ENCODE measurements around the gene STARD3. TPM values are rescaled to one million over a fixed set of nuclear protein-coding genes. Genes with fewer than 3 reads are reported as not detected.

STARD3 gene
- total RNA-seq, 2 donors from 2014 or later: 60.9 to 67.2 TPM

DNA sequence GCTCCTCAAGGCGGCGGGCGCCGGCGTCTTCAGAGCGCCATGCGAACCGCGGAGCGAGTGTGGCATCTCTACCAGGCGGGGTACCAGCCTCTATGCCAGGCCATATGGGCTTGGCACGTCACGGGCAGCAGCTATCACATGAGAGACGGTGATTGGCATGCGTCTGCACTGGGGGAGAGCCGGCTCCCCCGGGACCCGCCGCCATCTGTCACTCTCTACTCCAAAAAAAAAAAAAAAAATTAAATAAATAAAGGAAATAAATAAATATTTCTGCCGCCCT is 29.2 kb upstream of the STARD3 start, which contains the start of gene NEUROD2:
TSS of gene NEUROD2 (minus strand) at position 70 of the 280 bp plus-strand sequence. CDS start 1,321 bp downstream, outside the sequence.
- Mint-ChIP-seq H3K36me3 (ENCODE audit: low read depth) (peaks cover 2% of the 10 kb centered on the region), H3K27ac (no peak within 1 kb of the TSS), H3K4me3 (peak within 1 kb of the TSS; percentile 68), H3K27me3 (peaks cover 40% of the 10 kb centered on the region), H3K4me1 (peaks cover 12% of the 10 kb centered on the region)
- no peak for ATAC-seq
- no peak for DNase-seq
- no peaks in the 10 kb centered on the region for H3K9me3 ChIP-seq (ENCODE audit: control insufficient read depth, low read length, poor library complexity, severe bottlenecking)

DNA sequence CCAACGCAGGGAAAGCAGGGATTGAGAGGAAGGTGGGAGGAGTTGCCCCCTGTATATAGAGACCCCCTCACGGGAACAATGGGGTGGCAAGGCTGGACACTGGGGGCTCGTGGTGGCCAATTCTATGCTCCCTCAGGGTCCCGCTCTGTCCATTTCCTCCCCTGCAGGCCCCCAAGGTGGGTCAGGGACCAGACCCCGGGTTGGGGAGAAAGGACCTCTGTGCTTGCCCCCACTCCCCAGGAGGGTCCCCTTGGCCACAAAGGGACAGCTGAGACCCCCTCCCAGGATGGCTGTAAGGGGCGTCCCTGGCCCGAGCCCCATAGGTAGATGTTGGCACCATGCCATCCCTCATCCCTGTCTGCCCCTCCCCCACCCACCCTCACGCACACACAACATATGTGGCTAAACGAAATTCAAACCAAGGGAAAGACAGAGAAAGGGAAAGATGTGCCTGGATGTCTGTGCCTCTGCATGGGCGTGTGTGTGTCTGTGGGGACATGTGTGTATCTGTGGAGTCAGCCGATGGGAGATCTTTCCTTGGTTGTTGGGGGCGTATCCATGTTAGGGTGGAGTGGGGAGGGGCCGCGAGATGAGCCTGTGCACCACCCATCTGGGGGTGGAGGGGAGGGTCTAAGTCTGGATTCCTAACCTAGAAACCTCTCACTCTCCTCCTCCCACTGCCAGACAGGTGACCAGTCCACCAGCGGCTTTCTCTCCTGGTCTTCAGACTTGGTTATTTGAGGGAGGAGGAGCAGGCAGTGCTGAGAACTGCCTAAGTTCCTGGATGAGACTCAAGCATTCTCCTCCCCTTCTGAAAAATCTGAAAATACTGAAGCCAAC is 28.6 kb upstream of the STARD3 start:
- no peaks in the 10 kb centered on the region for H3K36me3 Mint-ChIP-seq (ENCODE audit: low read depth)
- no peak for ATAC-seq
- no peak for DNase-seq
- peaks cover 40% of the 10 kb centered on the region for H3K27me3 Mint-ChIP-seq
- H3K9me3 ChIP-seq (ENCODE audit: control insufficient read depth, low read length, poor library complexity, severe bottlenecking): no peaks in the 10 kb centered on the region
- no peak overlapping the region for H3K27ac Mint-ChIP-seq
- peaks cover 10% of the 10 kb centered on the region for H3K4me1 Mint-ChIP-seq
- H3K4me3 Mint-ChIP-seq: no peak overlapping the region

DNA sequence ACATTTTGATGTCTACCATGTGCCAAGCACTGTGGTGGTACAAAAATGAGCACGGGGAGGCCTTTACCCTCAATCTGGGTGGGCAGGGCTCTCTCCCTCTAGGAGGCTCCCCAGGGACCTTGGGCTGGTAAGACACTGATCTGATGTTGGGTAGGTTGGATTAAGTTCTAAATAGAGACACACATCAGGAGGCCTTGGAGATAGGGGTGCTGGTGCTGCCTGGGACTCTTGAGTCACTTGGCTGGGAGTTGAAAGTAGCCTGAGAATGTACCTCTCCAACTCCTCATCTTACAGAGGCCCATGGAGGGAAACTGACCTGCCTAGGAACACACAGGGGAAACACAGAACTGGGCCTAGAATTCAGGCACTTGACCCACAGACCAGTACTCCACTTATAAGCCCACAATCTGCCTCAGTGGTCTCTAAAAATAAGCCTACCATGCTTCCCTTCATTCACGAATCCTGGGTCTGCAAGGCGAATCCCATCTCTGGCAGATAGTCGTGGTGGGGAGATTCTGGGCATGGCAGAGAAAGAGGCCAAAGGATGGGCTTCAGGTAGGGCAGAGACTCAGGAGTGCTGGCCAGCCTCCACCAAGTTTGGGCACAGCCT is 27.4 kb upstream of the STARD3 start:
- H3K27me3 Mint-ChIP-seq: peaks cover 39% of the 10 kb centered on the region
- ATAC-seq: no peak
- no peak overlapping the region for H3K4me3 Mint-ChIP-seq
- no peak overlapping the region for H3K27ac Mint-ChIP-seq
- no peaks in the 10 kb centered on the region for H3K36me3 Mint-ChIP-seq (ENCODE audit: low read depth)
- peaks cover 10% of the 10 kb centered on the region for H3K4me1 Mint-ChIP-seq
- no peaks in the 10 kb centered on the region for H3K9me3 ChIP-seq (ENCODE audit: control insufficient read depth, low read length, poor library complexity, severe bottlenecking)
- DNase-seq: no peak

DNA sequence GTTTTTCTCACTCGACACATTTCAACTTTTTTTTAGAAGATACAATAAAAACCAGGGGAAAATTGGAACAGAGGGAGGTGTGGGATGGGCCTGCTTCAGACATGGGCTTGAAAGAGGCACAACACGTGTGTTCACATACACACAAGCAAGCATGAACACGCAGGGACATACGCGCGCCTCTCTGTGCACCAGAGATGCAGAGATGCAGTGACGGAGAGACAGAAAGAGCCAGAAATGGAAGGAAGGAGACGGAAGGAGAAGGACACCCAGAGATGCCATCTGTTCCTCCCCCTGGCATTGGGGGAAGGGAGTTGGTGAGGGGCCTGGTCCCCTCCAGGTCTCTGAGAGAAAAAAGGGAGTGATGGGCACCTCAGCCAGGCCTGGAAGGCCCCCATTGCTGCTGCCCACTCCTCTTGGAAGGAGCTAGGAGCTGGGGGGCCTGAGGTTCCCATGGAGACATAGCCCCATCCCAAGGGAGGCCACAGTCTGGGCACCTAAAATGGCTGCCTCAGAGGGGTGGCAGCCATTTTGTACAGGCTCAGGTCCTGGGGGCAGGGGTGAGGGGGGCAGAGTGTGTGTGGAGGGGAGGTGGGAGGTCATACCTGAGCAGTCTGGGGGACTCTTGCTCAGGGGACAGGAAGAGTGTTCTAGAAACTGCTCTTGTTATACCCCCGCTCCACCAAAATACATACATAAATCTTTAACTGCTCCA is 25.4 kb upstream of the STARD3 start:
- peaks cover 48% of the 10 kb centered on the region for H3K27me3 Mint-ChIP-seq
- H3K36me3 Mint-ChIP-seq (ENCODE audit: low read depth): no peaks in the 10 kb centered on the region
- DNase-seq (no peak), ATAC-seq (no peak)
- H3K9me3 ChIP-seq (ENCODE audit: control insufficient read depth, low read length, poor library complexity, severe bottlenecking): no peaks in the 10 kb centered on the region
- no peak overlapping the region for H3K27ac Mint-ChIP-seq
- no peak overlapping the region for H3K4me3 Mint-ChIP-seq
- H3K4me1 Mint-ChIP-seq: peaks cover 6% of the 10 kb centered on the region

DNA sequence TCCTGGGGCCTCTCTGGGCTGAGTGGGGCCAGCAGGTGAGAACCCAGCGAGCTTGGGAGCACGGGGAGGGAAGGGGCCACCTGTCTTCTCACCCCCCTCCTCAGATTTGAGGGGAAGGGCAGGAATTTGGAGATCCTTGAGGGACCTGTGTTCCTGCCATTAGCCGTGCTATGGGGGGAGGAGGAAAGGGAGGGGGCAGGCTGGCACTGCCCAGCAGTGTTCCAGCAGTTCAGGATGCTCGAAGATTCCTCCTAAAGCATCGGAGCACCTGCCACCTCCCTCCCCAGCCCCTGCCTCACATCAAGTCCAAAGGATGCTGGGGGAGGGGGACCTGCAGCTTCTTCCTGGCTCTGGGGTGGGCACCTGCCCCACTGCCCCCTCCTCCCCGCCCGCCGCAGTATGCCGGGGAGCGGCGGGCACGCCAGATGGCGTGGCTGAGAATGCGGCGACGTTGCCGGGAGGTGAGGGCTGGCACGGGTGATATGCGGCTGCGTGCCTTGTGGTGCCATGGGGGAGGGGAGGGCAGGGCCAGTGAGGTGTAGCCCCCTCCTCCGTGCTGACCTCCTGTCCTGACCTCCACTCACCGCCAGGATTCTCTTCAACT is 24.6 kb upstream of the STARD3 start:
- Mint-ChIP-seq H3K36me3 (ENCODE audit: low read depth) (no peaks in the 10 kb centered on the region), H3K4me3 (no peak overlapping the region), H3K27me3 (peaks cover 44% of the 10 kb centered on the region), H3K4me1 (peaks cover 6% of the 10 kb centered on the region), H3K27ac (no peak overlapping the region)
- ATAC-seq (no peak), DNase-seq (no peak)
- no peaks in the 10 kb centered on the region for H3K9me3 ChIP-seq (ENCODE audit: control insufficient read depth, low read length, poor library complexity, severe bottlenecking)

DNA sequence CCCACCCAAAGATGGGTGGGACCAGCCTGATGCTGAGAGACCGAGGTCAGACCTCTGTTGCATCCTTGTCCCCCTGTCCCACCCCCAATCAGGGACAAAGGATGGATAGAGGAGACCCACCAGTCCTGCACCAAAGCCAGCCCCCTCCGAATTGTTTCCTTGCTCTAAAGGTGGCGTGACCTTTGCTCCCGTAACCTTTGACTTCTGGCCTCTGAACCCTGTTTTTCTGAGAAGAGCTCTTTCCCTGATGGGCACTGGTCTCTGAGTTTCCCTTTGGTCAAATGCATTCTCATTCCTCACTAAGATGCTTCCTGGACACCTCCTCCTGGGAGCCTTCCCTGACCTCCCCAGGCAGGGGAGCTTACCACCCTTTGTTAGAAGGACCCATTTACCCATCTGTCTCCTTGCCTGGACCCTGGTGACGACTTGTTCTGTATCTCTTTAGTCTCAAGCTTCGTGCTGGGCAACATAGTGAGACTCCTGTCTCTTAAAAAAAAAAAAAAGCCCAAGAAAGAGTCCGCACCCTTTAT is 23.9 kb upstream of the STARD3 start:
- DNase-seq: no peak
- H3K9me3 ChIP-seq (ENCODE audit: control insufficient read depth, low read length, poor library complexity, severe bottlenecking): no peaks in the 10 kb centered on the region
- H3K4me1 Mint-ChIP-seq: peaks cover 6% of the 10 kb centered on the region
- H3K27ac Mint-ChIP-seq: no peak overlapping the region
- no peaks in the 10 kb centered on the region for H3K36me3 Mint-ChIP-seq (ENCODE audit: low read depth)
- no peak for ATAC-seq
- peaks cover 42% of the 10 kb centered on the region for H3K27me3 Mint-ChIP-seq
- no peak overlapping the region for H3K4me3 Mint-ChIP-seq

DNA sequence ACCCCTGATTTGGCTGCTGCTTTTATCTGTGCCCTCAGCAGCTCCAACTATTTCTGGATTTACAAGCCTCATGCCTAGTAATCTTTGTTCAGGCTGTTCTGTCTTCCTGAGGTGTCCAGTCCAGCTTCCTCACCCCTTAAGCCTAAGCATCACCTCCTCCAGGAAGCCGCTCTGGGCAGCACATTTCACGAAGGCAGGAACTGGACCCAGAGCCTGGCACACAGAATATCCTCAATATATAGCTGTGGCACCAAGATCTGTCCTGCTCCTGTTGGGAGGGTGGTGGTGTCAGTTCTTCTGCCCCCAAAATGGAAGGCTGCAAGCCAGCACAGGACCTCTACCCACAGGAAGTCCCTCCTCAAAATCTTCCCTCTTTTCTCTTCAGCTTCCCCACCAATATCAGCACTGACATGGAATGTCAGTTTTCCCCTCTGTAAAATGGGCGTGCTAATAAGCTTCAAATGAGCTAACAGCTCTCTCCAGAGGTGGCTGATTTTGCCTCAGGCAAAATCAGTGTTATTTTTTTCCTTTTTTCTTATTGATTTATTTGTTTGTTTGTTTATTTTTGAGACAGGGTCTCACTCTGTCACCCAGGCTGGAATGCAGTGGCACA is 22.3 kb upstream of the STARD3 start:
- DNase-seq: no peak
- ATAC-seq: no peak
- Mint-ChIP-seq H3K27me3 (peaks cover 29% of the 10 kb centered on the region), H3K27ac (peak overlapping the region; percentile 39), H3K4me1 (peaks cover 11% of the 10 kb centered on the region), H3K36me3 (ENCODE audit: low read depth) (no peaks in the 10 kb centered on the region), H3K4me3 (no peak overlapping the region)
- no peaks in the 10 kb centered on the region for H3K9me3 ChIP-seq (ENCODE audit: control insufficient read depth, low read length, poor library complexity, severe bottlenecking)

DNA sequence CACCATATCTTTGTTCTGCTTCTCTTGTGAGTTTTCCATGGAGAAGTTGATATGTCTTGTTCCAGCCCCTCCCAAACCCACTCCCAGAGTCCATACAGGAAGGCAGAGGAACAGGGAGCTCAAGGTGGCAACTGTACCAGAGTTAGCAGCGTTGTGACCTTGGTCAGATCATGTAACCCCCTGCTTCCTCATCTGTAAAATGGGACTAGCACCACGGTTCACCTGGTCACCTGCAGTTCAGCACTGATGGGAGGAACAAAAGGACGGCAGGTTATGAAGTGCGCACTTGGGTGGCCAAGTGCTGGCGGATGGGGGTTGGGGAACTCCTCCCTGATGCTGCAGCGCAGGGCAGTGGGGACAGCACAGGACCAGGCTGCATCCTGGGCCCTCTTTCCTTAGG is 21.5 kb upstream of the STARD3 start:
- H3K27me3 Mint-ChIP-seq: peaks cover 24% of the 10 kb centered on the region
- H3K4me1 Mint-ChIP-seq: peaks cover 11% of the 10 kb centered on the region
- ATAC-seq (no peak), DNase-seq (no peak)
- H3K27ac Mint-ChIP-seq: no peak overlapping the region
- H3K36me3 Mint-ChIP-seq (ENCODE audit: low read depth): no peaks in the 10 kb centered on the region
- H3K4me3 Mint-ChIP-seq: no peak overlapping the region
- no peaks in the 10 kb centered on the region for H3K9me3 ChIP-seq (ENCODE audit: control insufficient read depth, low read length, poor library complexity, severe bottlenecking)

DNA sequence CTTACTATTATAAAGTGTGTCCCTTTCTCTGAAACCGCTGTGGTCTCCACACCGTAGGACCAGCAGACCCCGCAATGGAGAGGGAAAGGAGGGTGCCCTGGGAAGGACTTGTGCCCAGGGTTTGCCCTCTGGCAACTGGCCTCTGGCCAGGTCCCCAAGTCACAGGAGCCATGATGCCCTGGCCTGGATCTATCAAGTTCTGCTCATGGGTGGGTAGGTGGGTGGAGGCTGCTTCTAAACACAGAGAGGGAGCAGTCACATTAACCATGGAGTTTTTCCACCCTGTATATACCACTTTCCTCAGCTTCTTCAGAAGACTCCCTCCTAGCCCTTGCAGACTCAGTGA is 19.9 kb upstream of the STARD3 start:
- H3K4me3 Mint-ChIP-seq: no peak overlapping the region
- ATAC-seq: no peak
- H3K4me1 Mint-ChIP-seq: peaks cover 15% of the 10 kb centered on the region
- H3K36me3 Mint-ChIP-seq (ENCODE audit: low read depth): no peaks in the 10 kb centered on the region
- no peak for DNase-seq
- H3K27ac Mint-ChIP-seq: no peak overlapping the region
- no peaks in the 10 kb centered on the region for H3K9me3 ChIP-seq (ENCODE audit: control insufficient read depth, low read length, poor library complexity, severe bottlenecking)
- H3K27me3 Mint-ChIP-seq: peaks cover 24% of the 10 kb centered on the region

DNA sequence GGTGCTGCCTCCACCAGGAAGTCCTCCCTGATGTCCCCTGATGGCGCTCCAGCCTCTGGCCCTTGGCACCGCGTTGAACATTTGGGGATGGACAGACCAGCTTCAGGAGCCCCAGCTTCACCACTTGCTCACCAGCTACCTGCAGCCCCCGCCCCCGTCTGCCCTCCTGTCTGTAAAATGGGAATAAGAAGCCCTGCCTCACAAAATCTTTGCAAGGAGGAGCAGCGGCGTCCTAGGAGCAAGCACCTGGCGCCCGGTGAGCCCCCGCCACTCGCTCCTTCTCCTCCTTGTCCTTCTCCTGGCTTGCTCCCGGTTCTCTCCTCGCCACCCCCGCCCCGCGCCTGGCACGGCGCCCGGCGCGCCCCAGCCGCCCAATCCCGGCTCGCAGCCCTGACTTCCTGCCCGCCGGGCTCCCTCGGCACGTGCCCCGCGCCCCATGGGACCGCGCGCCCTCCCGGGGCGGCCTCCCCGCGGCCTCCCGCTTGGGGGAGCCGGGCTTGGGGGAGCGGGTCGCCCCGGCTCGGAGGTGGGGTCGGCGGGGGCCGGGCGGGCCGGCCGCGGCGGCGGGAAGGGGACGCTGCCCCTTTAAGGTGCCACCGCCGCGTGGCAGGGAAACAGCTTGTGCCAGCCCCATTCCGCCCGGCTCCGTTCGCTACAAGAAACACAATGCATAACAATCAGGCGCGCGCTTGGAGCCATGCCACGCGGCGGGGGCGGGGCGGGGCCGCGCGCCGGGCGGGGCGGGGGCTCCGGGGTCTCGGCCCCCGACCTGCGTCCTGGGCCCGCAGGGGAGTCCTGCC is 19.3 kb upstream of the STARD3 start:
- H3K4me1 Mint-ChIP-seq: peaks cover 21% of the 10 kb centered on the region
- ATAC-seq: peak; percentile 60
- no peak overlapping the region for H3K27ac Mint-ChIP-seq
- H3K4me3 Mint-ChIP-seq: peak overlapping the region; percentile 86
- H3K36me3 Mint-ChIP-seq (ENCODE audit: low read depth): no peaks in the 10 kb centered on the region
- peaks cover 24% of the 10 kb centered on the region for H3K27me3 Mint-ChIP-seq
- H3K9me3 ChIP-seq (ENCODE audit: control insufficient read depth, low read length, poor library complexity, severe bottlenecking): no peaks in the 10 kb centered on the region
- peak; percentile 35 to 46 (median 40) for DNase-seq

DNA sequence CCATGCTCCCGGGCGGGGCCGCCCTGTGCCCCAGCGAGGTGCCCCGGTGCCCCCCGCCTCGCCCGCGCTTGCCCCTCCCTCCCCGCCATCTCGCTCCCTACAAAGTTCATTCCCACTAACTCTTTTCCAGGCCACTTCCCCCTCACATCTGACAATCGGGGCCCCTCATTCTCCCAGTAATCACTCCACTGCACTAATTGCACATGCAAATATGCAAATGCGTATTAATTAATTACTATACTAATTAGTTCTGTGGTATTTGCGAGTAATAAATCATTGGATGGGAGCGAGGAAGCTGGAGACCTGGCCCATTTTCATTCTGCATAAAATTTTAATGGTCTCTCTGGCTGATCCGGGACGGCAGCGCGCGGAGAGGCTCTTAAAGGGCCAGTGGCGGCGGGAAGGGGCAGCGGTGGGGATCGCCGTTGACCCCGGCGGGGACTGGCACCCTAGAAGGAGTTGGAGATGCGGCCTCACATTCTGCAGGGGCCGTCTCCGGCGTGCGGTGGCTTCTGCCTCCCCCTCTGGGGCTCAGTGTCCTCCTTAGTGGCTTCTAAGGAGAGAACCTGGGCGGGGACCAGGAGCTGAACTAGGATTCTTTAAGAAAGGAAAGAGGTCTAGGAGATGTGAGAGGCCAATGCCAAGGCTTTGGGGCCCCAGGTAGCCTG is 18.6 kb upstream of the STARD3 start:
- H3K36me3 Mint-ChIP-seq (ENCODE audit: low read depth): no peaks in the 10 kb centered on the region
- H3K4me3 Mint-ChIP-seq: peak overlapping the region; percentile 86
- DNase-seq: no peak
- peaks cover 23% of the 10 kb centered on the region for H3K4me1 Mint-ChIP-seq
- H3K27me3 Mint-ChIP-seq: peaks cover 17% of the 10 kb centered on the region
- no peak overlapping the region for H3K27ac Mint-ChIP-seq
- H3K9me3 ChIP-seq (ENCODE audit: control insufficient read depth, low read length, poor library complexity, severe bottlenecking): no peaks in the 10 kb centered on the region
- ATAC-seq: no peak
